Uterus (tissue), 4 donors: ENCODE data around the gene EBP. TPM values are rescaled to one million over a fixed set of nuclear protein-coding genes. Genes with fewer than 3 reads are reported as not detected.
"Not testable (repeated sequence)": the region's sequence is repeated elsewhere in the genome, so short reads cannot be mapped to it uniquely, and the experiment has no call there.

Experiments used
- DNase-seq, 2 donors: peaks; one replicate each; pipeline ENCODE4 v3.0.0-alpha.2; 2019 to 2020
- H3K27ac ChIP-seq, 2 donors: fragments of 200-600 bp; sonication (generic); 1 replicate in 1 of 2; 2 replicates in 1 of 2; pipeline ENCODE4 v1.5.1; 2016 to 2018
- H3K27me3 ChIP-seq, 2 donors: fragments of 200-600 bp; sonication (generic); one replicate each; pipeline ENCODE4 v1.5.1; 2018 to 2019; ENCODE audit warnings: control low read depth in 1 of 2
- H3K36me3 ChIP-seq, 2 donors: fragments of 200-600 bp; sonication (generic); one replicate each; pipeline ENCODE4 v1.5.1; 2019; ENCODE audit warnings: control low read depth in 1 of 2
- H3K4me1 ChIP-seq, 2 donors: fragments of 200-600 bp; sonication (generic); one replicate each; pipeline ENCODE4 v1.5.1; 2018 to 2019; ENCODE audit warnings: control low read depth in 1 of 2
- H3K4me3 ChIP-seq, 2 donors: fragments of 200-600 bp; sonication (generic); 1 replicate in 1 of 2; 2 replicates in 1 of 2; pipeline ENCODE4 v1.5.1; 2018 to 2019; ENCODE audit warnings: mild to moderate bottlenecking in 1 of 2
- H3K9me3 ChIP-seq, 2 donors: fragments of 200-600 bp; sonication (generic); one replicate each; pipeline ENCODE4 v1.5.1; 2019; ENCODE audit warnings: control low read depth in 1 of 2
- CTCF ChIP-seq, 4 experiments: fragments of 200-600 bp in 2 of 4; fragments of 450-650 bp in 2 of 4; sonication (generic) in 2 of 4; IDR thresholded peaks; one replicate each; pipeline ENCODE4 v1.5.1; 2016 to 2019; ENCODE audit warnings: antibody characterized with exemption in 4 of 4, mild to moderate bottlenecking in 2 of 4, moderate library complexity in 1 of 4
- POLR2A ChIP-seq, 2 donors: fragments of 450-650 bp; IDR thresholded peaks; one replicate each; pipeline ENCODE4 v1.6.1; 2016; ENCODE audit warnings: antibody characterized with exemption in 2 of 2, mild to moderate bottlenecking in 1 of 2, moderate library complexity in 1 of 2
- intact Hi-C: fragments of 100-400 bp; cut with DNase I; formaldehyde crosslinking; loops from one replicate; pipeline ENCODE4 v1.15.1; 2023; ENCODE audit warnings: low total_unique reads
- total RNA-seq, 4 donors: library from RNA; depleted of rRNA in 3 of 4; stranded (reverse); fragments of >200 nt in 3 of 4; gene quantifications; one replicate each; pipeline versions ENCODE4 v1.1.0 to v1.2.4, GENCODE V29; 2014 to 2023
- donor health status: DM: yes; HTN: yes; CAD: no.

EBP gene
- total RNA-seq, 4 donors from 2014 or later = 2.4 to 23.0 (median 22.1) TPM; not detected in 1

- intact Hi-C loops = no loop called here
- no peak overlapping the region for H3K4me3 ChIP-seq
Observed at GRCh38 chrX:48520976-48521352, 644 bp upstream of the EBP start.

GRCh38 chrX:48522291-48522690 lies 683 bp downstream of the EBP start:
- Histone ChIP-seq H3K4me1 (no peaks in the 10 kb centered on the region), H3K9me3 (no peaks in the 10 kb centered on the region), H3K4me3 (peak overlapping the region; percentile 43 to 47), H3K27ac (peak overlapping the region; percentile 65 to 78), H3K36me3 (no peaks in the 10 kb centered on the region), H3K27me3 (no peaks in the 10 kb centered on the region)
- TF ChIP-seq POLR2A (IDR thresholded peaks at IDR 0.05) (no peak), CTCF (IDR thresholded peaks at IDR 0.05) (no peak)
- intact Hi-C loops = no loop called here
- DNase-seq = no peak

More at GRCh38 chrX:48520976-48521352, 644 bp upstream of the EBP start:
- Histone ChIP-seq H3K27ac (peak overlapping the region in 1 of 2 donors; percentile 78), H3K9me3 (no peaks in the 10 kb centered on the region), H3K4me1 (no peaks in the 10 kb centered on the region), H3K27me3 (no peaks in the 10 kb centered on the region), H3K36me3 (no peaks in the 10 kb centered on the region)
- TF ChIP-seq CTCF (IDR thresholded peaks at IDR 0.05) (no peak), POLR2A (IDR thresholded peaks at IDR 0.05) (no peak)
- DNase-seq = no peak

- DNase-seq = no peak
- TF ChIP-seq POLR2A (IDR thresholded peaks at IDR 0.05) (no peak), CTCF (IDR thresholded peaks at IDR 0.05) (no peak)
- Histone ChIP-seq H3K27ac (no peak overlapping the region), H3K4me1 (no peaks in the 10 kb centered on the region), H3K4me3 (no peak overlapping the region), H3K27me3 (no peaks in the 10 kb centered on the region), H3K9me3 (no peaks in the 10 kb centered on the region), H3K36me3 (no peaks in the 10 kb centered on the region)
- intact Hi-C loops = no loop called here
Observed at GRCh38 chrX:48523682-48524081, 2.1 kb downstream of the EBP start.

GRCh38 chrX:48525853-48526252 lies 4.2 kb downstream of the EBP start:
- H3K4me3 ChIP-seq, intact Hi-C loops, H3K27me3 ChIP-seq, H3K9me3 ChIP-seq, H3K4me1 ChIP-seq, DNase-seq, H3K36me3 ChIP-seq, H3K27ac ChIP-seq: not testable (repeated sequence)

GRCh38 chrX:48530736-48531135 lies 9.1 kb downstream of the EBP start:
- no peak for TF ChIP-seq POLR2A (IDR thresholded peaks at IDR 0.05)
- TF ChIP-seq CTCF (IDR thresholded peaks at IDR 0.05) = no peak
- Histone ChIP-seq H3K4me3 (no peak overlapping the region), H3K4me1 (no peaks in the 10 kb centered on the region), H3K36me3 (no peaks in the 10 kb centered on the region), H3K27me3 (no peaks in the 10 kb centered on the region), H3K27ac (no peak overlapping the region), H3K9me3 (no peaks in the 10 kb centered on the region)
- no peak for DNase-seq
- intact Hi-C loops = no loop called here

- no peaks in the 10 kb centered on the region for H3K36me3 ChIP-seq
- H3K9me3 ChIP-seq = no peaks in the 10 kb centered on the region
- no peaks in the 10 kb centered on the region for H3K4me1 ChIP-seq
- intact Hi-C loops = no loop called here
- H3K4me3 ChIP-seq = no peak overlapping the region
- no peak for TF ChIP-seq CTCF (IDR thresholded peaks at IDR 0.05)
- TF ChIP-seq POLR2A (IDR thresholded peaks at IDR 0.05) = no peak
- DNase-seq = no peak
- H3K27me3 ChIP-seq = no peaks in the 10 kb centered on the region
- H3K27ac ChIP-seq = no peak overlapping the region
Observed at GRCh38 chrX:48531358-48531959, 9.9 kb downstream of the EBP start.
